WTC11 (cell line): ENCODE data around the gene DAND5.

Experiments used
- ZNF416 ChIP-seq: fragments of 250-450 bp; sonication (Bioruptor Pico); IDR thresholded peaks from 2 replicates; pipeline ENCODE4 v1.9.0; 2021; ENCODE audit warnings: mild to moderate bottlenecking, inconsistent platforms
- TF ChIP-seq, protein P1 (sequence below): fragments of 200-600 bp; IDR thresholded peaks from 2 replicates; pipeline ENCODE4 v1.8.0; 2022; ENCODE audit warnings: antibody characterized with exemption

DNA sequence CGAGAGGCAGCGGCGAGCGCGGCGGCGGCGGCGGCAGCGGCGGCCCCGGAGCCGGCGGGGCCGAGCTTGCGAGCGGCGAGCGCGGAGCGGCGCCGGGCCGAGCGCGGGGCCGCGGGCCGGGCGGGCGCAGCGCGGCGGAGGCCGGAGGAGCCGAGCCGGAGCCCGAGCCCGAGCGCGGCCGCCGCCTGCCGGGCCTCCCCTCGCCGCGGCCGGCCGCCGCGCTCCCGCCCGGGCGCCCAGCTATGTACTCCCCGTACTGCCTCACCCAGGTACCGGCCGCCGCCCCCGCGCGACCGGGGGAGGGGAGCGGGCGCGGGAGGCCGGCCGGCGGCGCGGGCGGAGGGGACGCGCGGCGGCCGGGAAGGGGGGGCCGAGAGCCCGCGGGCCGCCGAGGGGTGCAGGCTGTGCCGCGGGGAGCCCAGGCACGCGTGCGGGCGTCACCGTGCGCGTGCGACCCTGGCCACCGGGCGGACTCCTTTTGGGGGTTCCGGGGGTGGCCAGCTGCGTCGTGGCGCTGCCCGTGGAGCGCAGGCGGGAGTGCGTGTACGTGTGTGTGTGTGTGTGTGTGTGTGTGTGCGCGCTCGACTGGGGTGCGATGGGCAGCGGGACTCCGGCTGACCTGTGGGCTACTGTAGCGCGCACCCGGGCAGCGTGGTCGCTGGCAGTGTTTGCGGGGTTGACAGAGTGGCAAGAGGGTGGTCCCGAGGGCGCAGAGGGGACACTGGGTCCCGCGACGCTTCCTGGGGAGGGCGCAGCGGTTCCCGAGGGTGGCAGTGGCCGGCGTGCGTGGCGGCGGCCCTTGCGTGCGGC, 26.4 kb downstream of the DAND5 start:
- TF ChIP-seq, protein P1, sequence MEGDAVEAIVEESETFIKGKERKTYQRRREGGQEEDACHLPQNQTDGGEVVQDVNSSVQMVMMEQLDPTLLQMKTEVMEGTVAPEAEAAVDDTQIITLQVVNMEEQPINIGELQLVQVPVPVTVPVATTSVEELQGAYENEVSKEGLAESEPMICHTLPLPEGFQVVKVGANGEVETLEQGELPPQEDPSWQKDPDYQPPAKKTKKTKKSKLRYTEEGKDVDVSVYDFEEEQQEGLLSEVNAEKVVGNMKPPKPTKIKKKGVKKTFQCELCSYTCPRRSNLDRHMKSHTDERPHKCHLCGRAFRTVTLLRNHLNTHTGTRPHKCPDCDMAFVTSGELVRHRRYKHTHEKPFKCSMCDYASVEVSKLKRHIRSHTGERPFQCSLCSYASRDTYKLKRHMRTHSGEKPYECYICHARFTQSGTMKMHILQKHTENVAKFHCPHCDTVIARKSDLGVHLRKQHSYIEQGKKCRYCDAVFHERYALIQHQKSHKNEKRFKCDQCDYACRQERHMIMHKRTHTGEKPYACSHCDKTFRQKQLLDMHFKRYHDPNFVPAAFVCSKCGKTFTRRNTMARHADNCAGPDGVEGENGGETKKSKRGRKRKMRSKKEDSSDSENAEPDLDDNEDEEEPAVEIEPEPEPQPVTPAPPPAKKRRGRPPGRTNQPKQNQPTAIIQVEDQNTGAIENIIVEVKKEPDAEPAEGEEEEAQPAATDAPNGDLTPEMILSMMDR, result no peak
- TF ChIP-seq ZNF416 (CRISPR knock-in tag), result no peak
